Effector CD8-positive, alpha-beta T cell (primary cell): Measurements from ENCODE around the gene TUBAL3.
"Not testable (repeated sequence)": the region's sequence is repeated elsewhere in the genome, so short reads cannot be mapped to it uniquely, and the experiment has no call there.

Source experiments
- DNase-seq: peaks from one replicate; lab custom pipeline; 2025; lab: John Stamatoyannopoulos, UW

The TUBAL3 gene

GRCh38 chr10:5379202-5379601, 25.4 kb downstream of the TUBAL3 start:
- DNase-seq: not testable (repeated sequence)

- no peak for DNase-seq
These were observed 28.2 kb downstream of the TUBAL3 start for GRCh38 chr10:5376450-5376849.

GRCh38 chr10:5373891-5374611, 30.6 kb downstream of the TUBAL3 start:
- no peak for DNase-seq

- DNase-seq: no peak
These were observed 31.3 kb downstream of the TUBAL3 start for GRCh38 chr10:5373307-5373706.

- DNase-seq: no peak
These were observed 33.9 kb downstream of the TUBAL3 start for GRCh38 chr10:5370493-5371352.

- DNase-seq: no peak
These were observed 35.1 kb downstream of the TUBAL3 start for GRCh38 chr10:5369362-5370158.

GRCh38 chr10:5365928-5366327, 38.7 kb downstream of the TUBAL3 start:
- no peak for DNase-seq

- DNase-seq: no peak
These were observed 39.7 kb downstream of the TUBAL3 start, which contains the start of gene UCN3 for GRCh38 chr10:5364890-5365338. TSS of gene UCN3 (plus strand) at chr10:5364966. CDS start at chr10:5373721, 8,755 bp downstream.

GRCh38 chr10:5364374-5364773, 40.3 kb downstream of the TUBAL3 start:
- no peak for DNase-seq

GRCh38 chr10:5362873-5363272, 41.8 kb downstream of the TUBAL3 start:
- DNase-seq: no peak

- DNase-seq: no peak
These were observed 42.7 kb downstream of the TUBAL3 start for GRCh38 chr10:5361966-5362365.

GRCh38 chr10:5360318-5360915, 44.2 kb downstream of the TUBAL3 start:
- no peak for DNase-seq

GRCh38 chr10:5356302-5356763, 48.3 kb downstream of the TUBAL3 start:
- no peak for DNase-seq

GRCh38 chr10:5355594-5356301, 48.9 kb downstream of the TUBAL3 start:
- no peak for DNase-seq

GRCh38 chr10:5354068-5354467, 50.6 kb downstream of the TUBAL3 start:
- no peak for DNase-seq

GRCh38 chr10:5349362-5349761, 55.3 kb downstream of the TUBAL3 start:
- no peak for DNase-seq

GRCh38 chr10:5346881-5347280, 57.7 kb downstream of the TUBAL3 start:
- no peak for DNase-seq

GRCh38 chr10:5344746-5345145, 59.9 kb downstream of the TUBAL3 start:
- DNase-seq: no peak

- no peak for DNase-seq
These were observed 60.6 kb downstream of the TUBAL3 start for GRCh38 chr10:5343979-5344378.

GRCh38 chr10:5343561-5343960, 61.1 kb downstream of the TUBAL3 start:
- DNase-seq: no peak
